Midbrain (tissue), 1 donor: ENCODE measurements around the gene SHPK.

Experiments
- DNase-seq: peaks from one replicate; lab custom pipeline; 2025; lab: John Stamatoyannopoulos, UW

The SHPK gene

GRCh38 chr17:3626831-3627768 is 8.9 kb downstream of the SHPK start:
- DNase-seq = no peak

GRCh38 chr17:3622977-3623594 is 13.0 kb downstream of the SHPK start:
- no peak for DNase-seq

DNA sequence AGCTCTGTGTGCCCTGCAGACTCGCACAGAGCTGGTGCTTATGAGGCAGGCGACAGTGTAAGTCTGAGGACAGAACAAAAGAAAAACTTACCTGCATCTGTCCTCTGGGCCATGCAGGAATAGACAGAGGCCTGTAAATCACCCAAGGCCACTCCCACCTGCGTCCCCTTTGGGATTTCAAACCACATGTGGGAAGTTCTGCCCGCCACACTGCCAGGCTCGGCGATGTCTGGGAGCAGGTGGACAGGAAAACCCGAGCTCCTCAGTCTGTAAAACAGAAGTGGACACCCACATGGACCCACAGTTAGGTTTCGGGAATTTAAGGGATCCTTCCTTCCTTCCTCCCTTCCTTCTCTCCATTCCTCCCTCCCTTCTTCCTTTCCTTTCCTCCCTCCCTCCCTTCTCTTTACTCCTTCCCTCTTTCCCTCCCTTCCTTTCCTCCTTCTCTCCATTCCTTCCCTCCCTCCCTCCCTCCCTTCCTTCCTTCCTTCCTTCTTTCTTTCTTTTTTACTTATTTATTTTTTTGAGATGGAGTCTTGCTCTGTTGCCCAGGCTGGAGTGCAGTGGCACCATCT is 14.8 kb downstream of the SHPK start:
- no peak for DNase-seq

DNA sequence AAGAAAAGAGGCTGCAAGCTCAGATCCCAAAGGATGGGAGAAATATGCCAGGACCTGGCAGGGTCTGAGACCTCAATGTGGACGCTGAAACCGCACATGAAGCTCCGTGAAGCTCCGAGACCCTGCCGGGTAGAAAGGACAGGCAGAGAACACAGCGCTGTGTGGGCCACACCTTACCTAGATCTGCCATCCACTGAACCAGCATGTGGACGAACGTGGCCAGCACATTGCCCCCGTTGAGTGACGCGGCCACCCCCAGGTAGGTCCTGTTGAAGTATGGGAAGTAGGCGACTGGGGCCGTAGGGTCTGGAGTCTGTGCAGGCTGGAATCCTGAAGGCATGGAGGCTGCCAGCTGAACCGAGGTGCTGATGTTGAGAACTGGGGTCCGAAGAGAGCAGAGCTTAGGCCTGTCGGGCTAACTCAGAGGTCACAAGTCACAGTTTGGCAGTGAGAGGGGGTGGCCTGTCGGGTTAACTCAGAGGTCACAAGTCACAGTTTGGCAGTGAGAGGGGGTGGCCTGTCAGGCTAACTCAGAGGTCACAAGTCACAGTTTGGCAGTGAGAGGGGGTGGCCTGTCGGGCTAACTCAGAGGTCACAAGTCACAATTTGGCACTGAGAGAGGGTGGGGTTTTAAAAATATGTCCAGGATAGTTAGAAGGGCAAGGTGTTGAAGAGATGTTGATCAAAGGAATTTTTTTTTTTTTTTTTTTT is 20.7 kb downstream of the SHPK start:
- no peak for DNase-seq

DNA sequence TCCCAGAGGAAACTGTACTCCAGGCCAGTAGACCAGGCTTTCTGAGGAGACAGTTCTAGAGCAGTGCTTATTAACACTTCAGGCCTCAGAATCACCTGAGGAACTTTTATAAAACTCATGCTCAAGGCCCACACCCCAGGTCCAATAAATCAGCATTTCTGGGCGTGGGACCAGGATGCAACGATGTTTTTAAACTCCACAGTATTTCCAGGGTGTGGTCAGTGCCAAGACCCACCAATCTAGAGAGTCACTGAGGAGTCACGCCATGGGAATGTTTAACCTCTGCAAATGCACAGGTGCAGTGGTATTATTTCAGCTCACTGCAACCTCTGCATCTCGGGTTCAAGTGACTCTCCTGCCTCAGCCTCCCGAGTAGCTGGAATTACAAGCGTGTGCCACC is 22.9 kb downstream of the SHPK start:
- no peak for DNase-seq

DNA sequence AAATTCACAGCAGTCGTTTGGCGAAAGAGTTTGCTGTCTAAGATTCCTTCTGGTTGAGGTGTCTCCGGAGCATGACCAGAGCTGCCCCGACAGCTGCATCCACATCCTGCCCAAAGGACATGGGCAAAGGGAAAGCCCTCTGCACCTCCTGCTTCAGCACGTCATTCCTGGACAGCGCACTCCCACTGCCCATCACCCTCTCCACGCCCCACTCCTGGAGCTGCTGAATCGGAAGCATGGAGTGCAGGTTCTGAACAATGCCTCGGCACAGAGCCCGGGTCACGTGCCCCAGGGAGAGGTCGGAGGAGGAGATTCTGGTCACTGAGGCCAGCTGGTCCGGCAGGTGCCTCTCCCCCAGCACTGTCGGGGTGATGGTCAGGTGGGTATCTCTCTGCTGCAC is 25.5 kb downstream of the SHPK start:
- DNase-seq = no peak

GRCh38 chr17:3609689-3610088 is 26.4 kb downstream of the SHPK start:
- DNase-seq = no peak

- no peak for DNase-seq
Observed at GRCh38 chr17:3603870-3604259, 32.2 kb downstream of the SHPK start.

- DNase-seq = no peak
Observed at GRCh38 chr17:3603119-3603869, 32.8 kb downstream of the SHPK start.

GRCh38 chr17:3602499-3602898 is 33.6 kb downstream of the SHPK start:
- DNase-seq = no peak

DNA sequence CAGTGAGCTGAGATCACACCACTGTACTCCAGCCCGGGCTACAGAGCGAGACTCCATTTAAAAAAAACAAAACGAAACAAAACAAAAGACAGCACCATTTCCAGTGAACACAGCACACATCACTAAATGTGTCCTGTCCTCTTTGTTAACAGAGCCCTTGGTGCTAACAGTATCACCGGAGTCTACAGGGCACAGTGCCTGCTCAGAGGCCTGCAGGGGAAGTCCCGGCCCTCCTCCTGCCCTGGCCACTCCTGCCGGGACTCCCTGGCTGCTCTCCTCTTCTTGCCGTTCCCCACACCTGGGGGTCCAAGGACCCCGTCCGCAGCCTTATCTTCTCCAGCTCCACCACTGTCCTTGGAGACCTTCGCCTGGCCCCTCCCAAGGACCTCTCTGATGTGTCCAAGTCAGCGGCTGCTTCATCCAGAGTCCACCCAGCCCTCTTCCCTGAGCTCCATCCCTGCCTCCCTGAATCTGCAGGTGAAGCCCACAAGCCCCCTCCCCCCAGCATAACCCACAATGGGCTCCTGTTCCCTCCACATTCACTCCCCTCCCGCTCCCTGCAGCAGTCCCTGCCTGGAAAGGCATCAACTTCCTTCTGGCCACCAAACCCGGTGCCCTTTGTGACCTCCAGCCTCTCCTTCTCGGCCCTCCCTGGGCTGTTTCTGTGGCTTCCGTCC is 35.4 kb downstream of the SHPK start:
- DNase-seq = no peak

DNA sequence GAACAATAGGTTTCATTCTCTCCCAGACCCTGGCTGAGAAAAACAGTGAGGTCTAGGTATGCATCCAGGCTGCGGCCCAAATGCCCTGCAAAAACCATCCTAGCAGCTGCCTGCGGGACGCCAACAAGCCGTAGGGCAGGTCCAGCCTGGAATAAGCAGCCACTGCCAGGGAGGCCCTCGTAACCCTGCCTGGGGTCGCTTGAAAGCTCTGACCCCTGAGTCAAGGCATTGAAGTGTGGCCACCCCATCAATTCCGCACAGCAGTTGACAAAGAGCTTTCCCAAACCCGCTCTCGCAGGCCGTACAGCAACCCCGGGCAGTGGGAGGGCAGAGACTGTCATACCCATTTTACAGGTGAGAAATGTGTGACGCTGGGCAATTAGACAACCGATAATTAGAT is 38.0 kb downstream of the SHPK start:
- no peak for DNase-seq

DNA sequence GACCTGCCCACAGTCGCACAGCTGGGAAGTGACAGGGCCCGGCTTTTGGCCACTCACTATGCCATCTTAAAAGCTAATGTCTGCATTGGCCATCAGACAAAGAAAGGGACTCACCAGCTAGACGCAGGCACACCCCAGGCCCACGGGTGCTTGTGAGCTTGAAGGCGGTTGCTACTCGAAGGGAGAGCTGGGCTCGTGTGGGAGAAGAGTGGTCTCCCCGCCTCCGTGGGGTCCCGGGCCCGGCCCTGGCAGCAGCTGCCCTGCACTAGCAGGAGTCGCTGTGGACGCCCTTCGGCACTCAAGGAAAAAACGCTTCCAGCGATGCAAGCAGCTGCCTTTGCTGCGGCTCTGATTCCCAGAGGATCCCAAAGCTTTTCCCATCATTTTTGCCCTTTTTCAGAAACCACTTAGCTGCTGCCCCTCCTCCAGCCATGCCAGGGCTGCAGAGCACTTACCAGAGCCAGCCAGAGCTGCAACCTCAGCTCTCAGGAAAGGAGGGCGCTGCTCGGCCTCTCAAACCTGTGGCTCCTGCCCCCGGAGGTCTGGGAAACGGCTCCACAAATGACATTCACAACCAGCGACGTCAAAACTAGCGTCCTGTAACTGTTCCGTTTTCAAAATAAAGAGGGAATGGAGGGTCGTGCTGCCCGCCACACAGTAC is 39.1 kb downstream of the SHPK start:
- DNase-seq = no peak

- DNase-seq = no peak
Observed at GRCh38 chr17:3594976-3595375, 41.1 kb downstream of the SHPK start.

DNA sequence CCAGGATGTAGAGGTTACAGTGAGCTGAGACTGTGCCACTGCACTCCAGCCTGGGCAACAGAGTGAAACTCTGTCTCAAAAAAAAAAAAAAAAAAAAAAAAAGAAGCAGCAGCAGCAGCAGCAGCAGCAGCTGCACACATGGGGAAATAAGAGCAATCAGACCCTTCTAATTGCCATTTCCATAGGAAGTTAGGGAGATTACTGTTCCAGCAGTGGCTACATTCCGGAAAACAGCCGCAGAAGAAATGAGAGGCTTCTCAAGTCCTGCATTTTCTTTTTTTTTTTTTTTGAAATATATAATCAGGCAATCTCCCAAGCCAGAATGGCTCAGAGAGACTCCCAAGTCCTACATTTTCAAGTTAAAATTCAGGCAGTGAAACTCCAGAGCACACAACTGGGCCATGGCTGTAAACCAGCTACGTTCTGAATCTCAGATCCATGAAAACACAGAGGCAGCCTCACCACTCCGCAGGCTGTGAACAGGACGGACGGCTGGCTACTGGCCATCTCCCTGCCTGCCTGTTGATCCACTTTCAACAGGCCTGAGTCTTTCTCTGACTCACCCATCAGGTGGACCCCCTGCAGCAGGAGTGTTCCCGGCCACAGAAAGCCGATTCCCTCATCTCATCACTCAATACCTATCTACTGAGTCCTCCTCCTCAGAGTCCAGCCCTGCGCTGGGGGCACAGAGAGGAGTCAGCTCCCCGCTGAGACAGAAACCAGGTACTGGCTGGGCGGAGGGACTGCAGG is 41.8 kb downstream of the SHPK start:
- peak; percentile 52 for DNase-seq

DNA sequence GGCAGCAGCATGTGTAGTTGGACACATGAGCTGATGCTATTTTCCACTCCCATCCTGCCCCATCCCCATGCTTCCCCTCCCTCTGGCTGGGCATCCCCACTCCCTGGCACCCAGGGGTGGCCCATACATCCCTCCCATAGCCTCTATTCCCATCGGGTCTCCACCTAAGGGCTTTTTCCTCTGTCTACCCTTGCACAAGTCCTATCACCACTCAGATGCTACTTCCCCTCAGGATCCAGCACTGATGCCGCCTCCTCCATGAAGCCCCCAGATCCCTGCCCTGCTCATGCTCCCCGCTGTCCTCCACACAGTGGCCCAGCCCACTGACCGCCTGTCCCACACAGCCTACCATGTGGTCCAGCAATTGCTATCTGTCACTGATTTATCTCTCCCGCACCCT is 42.7 kb downstream of the SHPK start:
- DNase-seq = no peak

DNA sequence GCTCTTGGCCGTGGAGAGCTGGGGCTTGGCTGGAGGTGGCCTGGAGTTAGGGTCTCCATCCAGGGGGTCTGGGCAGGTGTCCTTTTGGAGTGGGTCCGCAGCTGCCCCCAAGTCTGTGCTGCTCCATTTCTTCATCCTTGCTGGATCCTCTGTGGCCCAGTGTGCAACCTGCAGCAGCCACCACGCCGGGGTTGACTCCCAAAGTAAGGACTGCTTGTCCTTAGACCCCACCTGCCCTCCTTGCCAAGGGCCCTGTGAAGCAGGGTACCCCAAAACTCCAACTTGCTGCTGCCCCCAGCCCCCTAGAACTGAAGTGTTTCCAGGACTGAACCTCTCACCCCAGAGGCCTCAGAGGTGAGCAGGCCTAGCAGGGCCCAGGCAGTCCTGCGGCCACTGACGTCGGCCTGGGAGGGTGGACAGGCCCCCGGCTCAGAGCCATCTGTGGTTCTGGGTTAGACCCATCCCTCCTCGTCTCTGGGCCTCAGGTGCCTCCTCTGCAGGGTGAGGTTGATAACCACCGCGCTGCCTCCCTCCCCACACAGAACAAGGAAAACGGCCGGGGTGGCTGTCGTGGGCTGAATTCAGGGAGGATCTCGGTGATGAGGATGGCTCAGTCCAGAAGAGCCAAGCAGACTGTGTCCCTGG is 43.7 kb downstream of the SHPK start:
- DNase-seq = no peak

DNA sequence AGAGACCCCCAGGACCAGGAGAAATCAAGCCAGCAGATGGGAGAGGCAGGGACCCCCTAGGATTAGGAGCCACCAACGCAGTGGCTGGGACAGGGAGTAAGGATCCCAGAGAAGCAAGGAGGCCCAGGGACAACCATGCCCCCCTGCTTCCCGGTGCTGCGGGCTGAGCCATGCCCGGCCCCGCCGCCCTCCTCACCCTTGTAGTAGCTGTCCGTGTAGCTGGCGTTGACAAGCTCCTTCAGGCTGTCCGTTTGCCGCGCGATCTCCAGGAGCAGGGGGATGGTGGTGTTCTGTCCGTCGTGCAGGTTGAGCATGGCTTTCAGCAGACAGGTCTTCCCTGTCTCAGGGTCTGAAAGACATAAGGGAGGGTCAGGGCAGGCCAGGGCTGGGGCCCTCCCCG is 45.3 kb downstream of the SHPK start:
- no peak for DNase-seq

DNA sequence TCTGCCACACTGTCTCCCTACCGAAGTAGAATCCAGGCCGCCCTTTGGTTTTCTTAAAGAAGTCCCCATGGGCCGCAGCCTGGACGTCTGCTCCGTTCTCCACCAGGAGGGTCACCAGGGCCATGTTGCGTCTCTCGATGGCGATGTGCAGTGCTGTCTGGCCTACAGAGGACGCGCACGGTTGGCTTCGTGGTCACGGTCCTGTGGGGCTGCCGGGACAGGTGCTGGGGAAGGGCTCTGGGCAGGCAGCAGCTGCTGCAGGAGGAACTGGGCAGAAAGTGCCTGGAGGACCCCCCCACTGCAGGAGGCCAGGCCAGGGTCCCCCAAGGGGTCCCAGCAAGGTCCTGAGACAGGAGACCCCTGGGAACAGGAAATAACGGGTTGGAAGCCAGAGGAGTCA is 45.8 kb downstream of the SHPK start:
- DNase-seq = no peak
